ENCODE results near the gene C9orf72. TPM values are rescaled to one million over a fixed set of nuclear protein-coding genes. Genes with fewer than 3 reads are reported as not detected.

Gene C9orf72
- total RNA-seq, 1 donor from 2014 or later = 18.7 TPM

DNA sequence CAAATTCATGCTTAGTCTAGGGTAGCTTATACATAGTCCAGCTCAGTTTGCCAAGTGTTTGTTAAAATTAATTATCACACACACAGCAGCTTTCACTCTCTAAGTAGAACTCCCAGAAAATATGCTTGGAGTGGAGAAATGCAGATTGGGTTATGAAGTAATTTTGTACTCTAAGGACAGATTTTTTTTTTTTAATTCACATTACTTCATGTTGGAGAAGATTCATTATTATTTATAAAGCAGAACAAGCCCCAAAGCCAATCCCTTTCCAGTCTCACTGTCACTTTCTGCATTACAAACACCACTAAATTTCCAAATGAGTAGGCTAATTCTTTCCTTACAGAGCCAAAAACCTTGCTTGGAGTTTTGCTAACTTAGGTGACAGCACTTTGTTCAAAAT, 11.7 kb upstream of the C9orf72 start:
- ATAC-seq (no peak), DNase-seq (ENCODE audit: missing footprints) (no peak)
- intact Hi-C loops (cut with DNase I) = no loop called here

DNA sequence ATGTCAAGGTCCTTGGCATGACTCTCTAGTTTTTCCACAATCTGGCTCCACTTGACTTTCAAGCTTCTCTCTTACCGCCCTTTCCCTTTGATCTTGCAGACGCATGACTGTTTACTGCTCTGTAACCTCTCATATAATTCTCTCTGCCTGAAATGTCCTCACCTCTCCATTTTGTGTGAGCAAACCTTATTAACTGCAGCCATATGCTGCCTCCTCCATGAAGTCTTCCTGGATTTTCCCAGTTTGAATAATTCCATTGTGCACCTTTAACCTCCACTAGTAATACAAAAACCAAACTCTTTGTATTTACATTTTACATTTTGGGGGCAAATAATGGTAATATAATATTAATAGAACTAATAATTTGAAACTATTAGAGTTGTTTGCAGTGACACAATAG, 9.5 kb upstream of the C9orf72 start:
- DNase-seq (ENCODE audit: missing footprints) (no peak), ATAC-seq (no peak)
- intact Hi-C loops (cut with DNase I) = no loop called here

GRCh38 chr9:27581826-27582225, 8.5 kb upstream of the C9orf72 start:
- DNase-seq (ENCODE audit: missing footprints) (no peak), ATAC-seq (no peak)
- intact Hi-C loops (cut with DNase I) = no loop called here

DNA sequence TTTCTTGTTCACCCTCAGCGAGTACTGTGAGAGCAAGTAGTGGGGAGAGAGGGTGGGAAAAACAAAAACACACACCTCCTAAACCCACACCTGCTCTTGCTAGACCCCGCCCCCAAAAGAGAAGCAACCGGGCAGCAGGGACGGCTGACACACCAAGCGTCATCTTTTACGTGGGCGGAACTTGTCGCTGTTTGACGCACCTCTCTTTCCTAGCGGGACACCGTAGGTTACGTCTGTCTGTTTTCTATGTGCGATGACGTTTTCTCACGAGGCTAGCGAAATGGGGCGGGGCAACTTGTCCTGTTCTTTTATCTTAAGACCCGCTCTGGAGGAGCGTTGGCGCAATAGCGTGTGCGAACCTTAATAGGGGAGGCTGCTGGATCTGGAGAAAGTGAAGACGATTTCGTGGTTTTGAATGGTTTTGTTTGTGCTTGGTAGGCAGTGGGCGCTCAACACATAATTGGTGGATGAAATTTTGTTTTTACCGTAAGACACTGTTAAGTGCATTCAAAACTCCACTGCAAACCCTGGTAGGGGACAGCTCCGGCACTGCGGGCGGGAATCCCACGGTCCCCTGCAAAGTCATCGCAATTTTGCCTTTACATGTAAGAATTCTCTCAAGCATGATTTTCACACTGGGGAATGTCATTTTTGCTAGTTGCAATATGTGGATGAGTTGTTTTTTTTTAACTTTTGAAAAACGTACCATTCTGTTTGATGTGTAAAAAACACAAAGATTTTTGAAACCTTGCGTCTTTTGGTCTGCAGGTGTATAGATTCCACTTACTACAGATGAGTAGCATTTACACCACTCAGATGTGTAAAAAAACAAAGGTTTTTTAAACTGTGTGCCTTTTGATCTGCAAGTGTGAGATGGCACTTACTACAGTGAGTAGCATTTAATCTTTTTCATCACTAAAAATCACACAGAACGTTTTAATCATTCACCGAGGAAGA, 631 bp upstream of the C9orf72 start:
- intact Hi-C loops (cut with DNase I) = loop anchor here (10.0 kb wide), 1 partner anchor 111 kb away; no protein-coding TSS in a partner anchor
- DNase-seq (ENCODE audit: missing footprints) (peak; percentile 97), ATAC-seq (peak; percentile 94)

- DNase-seq (ENCODE audit: missing footprints) (peak; percentile 20), ATAC-seq (peak; percentile 15)
- intact Hi-C loops (cut with DNase I) = loop anchor here (10.0 kb wide), 1 partner anchor 112 kb away; no protein-coding TSS in a partner anchor
These were observed 739 bp downstream of the C9orf72 start for GRCh38 chr9:27572566-27572917.

DNA sequence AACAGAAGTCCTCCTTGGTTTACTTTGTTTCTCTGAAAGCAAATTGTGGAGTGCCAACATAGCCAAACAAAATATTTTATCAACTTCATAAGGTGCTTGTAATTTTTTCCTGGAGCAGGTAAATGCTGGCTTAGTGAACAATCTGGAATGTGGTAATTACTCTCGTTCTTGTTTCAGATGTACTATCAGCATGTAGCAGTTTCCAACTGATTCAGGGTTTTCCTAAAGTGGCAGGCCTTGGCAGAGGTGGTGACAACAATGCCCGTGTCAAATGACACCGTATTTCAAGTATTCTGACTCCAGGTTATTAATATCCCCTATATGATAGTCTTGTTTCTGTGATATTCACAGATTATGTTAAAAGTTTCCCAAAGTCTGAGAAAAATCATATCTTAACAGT, 1.2 kb downstream of the C9orf72 start:
- DNase-seq (ENCODE audit: missing footprints) (no peak), ATAC-seq (no peak)
- intact Hi-C loops (cut with DNase I) = loop anchor here (10.0 kb wide), 1 partner anchor 113 kb away; no protein-coding TSS in a partner anchor

DNA sequence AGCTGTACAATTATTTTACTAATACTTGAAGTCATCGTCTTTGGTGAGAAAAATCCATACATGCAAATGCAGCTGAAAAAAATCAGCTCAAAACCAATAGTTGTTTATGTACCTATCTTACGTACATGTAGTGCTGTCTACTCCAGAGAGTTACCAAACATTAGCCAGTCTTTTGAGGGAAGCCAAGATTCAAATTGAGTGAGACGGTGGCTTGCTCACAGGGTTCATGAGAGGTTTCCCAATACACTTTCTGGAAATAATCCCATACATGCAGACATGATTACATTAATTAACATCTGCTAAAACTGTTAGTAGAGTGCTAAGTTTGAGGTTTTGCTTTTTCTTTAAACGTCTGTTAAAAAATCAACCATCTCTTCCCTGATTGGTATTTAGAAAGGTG, 2.3 kb downstream of the C9orf72 start:
- ATAC-seq = no peak
- no peak for DNase-seq (ENCODE audit: missing footprints)
- intact Hi-C loops (cut with DNase I) = loop anchor here (10.0 kb wide), 1 partner anchor 114 kb away; no protein-coding TSS in a partner anchor

DNA sequence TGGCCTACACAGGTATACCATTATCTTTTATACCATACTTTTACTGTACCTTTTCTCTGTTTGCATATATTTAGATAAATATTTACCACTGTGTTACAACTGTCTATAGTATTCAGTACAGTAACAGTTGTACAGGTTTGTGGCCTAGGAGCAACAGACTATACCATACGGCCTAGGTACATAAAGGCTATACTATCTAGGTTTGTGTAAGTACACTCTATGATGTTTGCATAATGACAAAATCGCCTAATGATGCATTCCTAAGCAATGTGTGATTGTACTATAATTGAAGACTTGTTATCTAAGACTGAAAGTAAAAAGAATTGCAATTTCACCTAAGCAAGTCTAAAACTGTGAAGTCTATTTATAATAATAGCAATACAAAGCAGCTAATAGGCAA, 3.9 kb downstream of the C9orf72 start:
- no peak for DNase-seq (ENCODE audit: missing footprints)
- no peak for ATAC-seq
- intact Hi-C loops (cut with DNase I) = no loop called here

GRCh38 chr9:27566118-27566517, 7.2 kb downstream of the C9orf72 start:
- ATAC-seq = no peak
- intact Hi-C loops (cut with DNase I) = no loop called here
- DNase-seq (ENCODE audit: missing footprints) = no peak

DNA sequence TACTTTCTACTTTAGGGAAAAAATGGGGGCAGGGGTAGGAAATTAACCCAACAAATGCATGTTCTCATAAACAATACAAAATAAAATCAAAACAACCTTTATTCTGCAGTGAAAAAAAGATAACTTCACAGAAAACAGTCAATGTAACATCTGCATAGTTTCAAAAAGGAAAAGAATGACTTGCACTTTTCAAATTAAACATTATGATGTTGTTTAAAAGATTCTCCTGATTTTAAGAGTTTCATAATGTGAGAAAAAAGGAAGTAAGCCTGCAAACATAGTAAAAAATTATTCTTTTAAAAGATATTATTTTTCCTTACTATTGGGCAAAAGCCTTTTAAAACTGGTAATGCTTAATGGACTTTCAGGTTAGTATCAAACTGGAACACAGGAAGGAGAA, 7.6 kb downstream of the C9orf72 start:
- DNase-seq (ENCODE audit: missing footprints) (no peak), ATAC-seq (no peak)
- intact Hi-C loops (cut with DNase I) = no loop called here

DNA sequence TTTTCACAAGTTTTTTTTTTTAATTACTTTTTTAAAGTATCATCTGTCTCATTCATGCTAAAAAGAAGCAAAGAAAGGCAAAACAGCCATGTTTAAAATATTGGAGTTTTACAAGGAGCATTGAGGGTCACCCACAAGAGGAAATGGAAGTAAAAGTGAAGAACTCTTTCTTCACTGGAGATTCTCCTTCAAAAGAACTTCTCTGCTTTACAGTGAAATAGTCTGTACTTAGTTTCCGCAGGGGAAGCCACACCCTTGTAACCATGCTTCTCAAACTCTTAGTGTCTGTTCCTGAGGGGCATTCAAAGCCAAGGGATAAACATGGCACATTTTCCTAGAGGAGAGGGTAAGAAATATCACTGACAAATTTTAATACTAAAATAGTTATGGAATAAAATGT, 8.6 kb downstream of the C9orf72 start:
- DNase-seq (ENCODE audit: missing footprints) (no peak), ATAC-seq (peak; percentile 50)
- intact Hi-C loops (cut with DNase I) = no loop called here

GRCh38 chr9:27563738-27564430, 9.4 kb downstream of the C9orf72 start:
- intact Hi-C loops (cut with DNase I) = no loop called here
- ATAC-seq = no peak

GRCh38 chr9:27561685-27562084, 11.6 kb downstream of the C9orf72 start:
- intact Hi-C loops (cut with DNase I) = no loop called here
- DNase-seq (ENCODE audit: missing footprints) (no peak), ATAC-seq (no peak)

More at GRCh38 chr9:27563738-27564430, 9.4 kb downstream of the C9orf72 start:
- DNase-seq (ENCODE audit: missing footprints) = no peak

DNA sequence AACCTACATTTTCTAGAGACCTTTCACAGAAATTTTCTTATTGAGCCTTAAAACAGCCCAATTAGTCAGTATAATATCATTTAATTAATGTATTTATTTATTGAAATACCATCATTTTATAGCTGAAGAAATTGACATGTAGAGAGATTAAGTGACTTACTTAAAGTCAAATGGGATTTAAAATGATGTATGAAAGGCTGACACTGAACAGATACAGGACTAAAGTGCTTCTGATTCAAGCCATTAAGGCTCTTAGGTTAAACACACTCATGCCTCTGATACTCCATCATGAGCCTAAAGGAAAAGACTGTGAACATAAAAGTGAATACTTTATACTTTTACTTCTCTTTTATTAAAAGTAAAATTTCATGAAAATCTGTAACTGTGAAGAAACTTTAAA, 12.8 kb downstream of the C9orf72 start:
- DNase-seq (ENCODE audit: missing footprints) (no peak), ATAC-seq (no peak)
- intact Hi-C loops (cut with DNase I) = no loop called here

DNA sequence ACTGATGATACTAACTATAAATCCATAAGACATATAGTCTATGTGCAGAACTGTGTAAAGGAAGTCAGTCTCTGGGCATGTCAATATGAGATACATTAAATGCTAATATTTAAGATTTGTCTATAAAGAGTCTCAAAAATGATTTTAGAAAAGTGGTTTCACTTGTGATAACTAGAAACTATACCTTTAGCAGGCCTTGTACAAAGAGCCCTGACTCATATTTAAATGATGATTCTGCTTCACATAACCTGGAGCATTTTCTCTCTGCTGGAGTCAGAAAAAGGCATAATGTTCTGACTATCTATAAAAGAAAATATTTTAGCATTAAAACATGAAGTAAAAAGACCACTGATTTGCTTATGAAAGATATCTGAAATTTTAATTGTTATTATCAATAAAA, 15.0 kb downstream of the C9orf72 start:
- intact Hi-C loops (cut with DNase I) = no loop called here
- DNase-seq (ENCODE audit: missing footprints) (no peak), ATAC-seq (no peak)

GRCh38 chr9:27556470-27556869, 16.8 kb downstream of the C9orf72 start:
- DNase-seq (ENCODE audit: missing footprints) (no peak), ATAC-seq (no peak)
- intact Hi-C loops (cut with DNase I) = no loop called here

DNA sequence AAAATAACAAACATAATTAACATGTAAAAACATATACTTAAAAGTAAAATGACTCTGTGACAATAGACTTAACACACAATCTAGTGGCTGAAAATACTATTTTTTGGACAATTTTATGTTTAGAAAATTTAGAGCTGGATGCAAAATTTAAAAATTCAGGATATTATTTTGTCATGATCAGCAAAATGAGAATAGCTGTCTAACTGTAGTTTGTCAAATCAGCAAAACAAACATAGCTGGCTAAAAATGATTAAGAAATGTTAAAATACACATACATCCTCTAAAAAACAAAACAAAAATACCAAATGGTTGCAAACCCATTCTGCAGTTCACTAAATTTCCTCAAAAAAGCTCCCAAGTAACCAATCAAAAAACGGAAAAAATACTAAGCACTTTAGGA, 18.6 kb downstream of the C9orf72 start:
- DNase-seq (ENCODE audit: missing footprints) = no peak
- no peak for ATAC-seq
- intact Hi-C loops (cut with DNase I) = no loop called here

GRCh38 chr9:27549196-27549755, 24.0 kb downstream of the C9orf72 start:
- ATAC-seq (no peak), DNase-seq (ENCODE audit: missing footprints) (no peak)
- intact Hi-C loops (cut with DNase I) = loop anchor here (2.0 kb wide), 1 partner anchor 302 kb away; no protein-coding TSS in a partner anchor

DNA sequence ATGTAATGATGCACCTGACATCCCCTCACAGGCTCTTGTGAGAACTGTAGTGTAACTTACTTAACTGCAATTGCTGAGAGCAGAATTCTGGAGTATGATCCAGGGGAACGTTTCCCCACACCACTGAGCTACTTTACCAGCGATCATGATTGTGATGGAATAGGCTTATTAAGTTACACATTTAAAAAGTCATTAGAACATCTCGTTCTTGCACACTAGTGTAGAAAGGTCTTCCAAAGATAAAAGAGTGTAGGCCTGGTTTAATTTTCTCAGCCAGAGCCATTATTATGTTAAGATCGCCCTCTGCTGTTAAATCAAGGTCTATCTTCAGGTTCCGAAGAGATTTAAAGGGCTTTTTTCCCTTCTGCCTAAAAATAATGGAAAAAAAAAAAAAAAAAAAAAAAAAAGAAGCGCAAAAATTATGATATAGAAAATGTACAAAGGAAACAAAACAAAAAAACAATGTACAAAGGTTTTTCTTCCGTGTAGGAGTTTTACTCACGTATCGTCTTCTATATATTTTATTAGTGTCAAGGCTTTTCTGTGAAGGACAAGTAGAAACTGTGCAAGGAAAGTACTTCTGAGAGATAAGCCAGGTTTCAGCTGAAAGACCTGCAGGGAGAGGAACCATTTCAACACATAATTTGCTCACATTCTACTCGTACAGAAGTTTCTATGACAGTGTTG, 25.1 kb downstream of the C9orf72 start:
- ATAC-seq = peak; percentile 76
- intact Hi-C loops (cut with DNase I) = loop anchor here (1.0 to 2.0 kb wide), 2 partner anchors 215 to 301 kb away; no protein-coding TSS in a partner anchor

More for the DNA sequence above, 25.1 kb downstream of the C9orf72 start:
- DNase-seq (ENCODE audit: missing footprints) = no peak
